NCI-H748 treated with DMSO at 0.1 percent for 48 hours (cell line): ENCODE measurements around the gene LDAF1.
"Not testable (repeated sequence)": the region's sequence is repeated elsewhere in the genome, so short reads cannot be mapped to it uniquely, and the experiment has no call there.

Experiments
- DNase-seq: peaks from one replicate; lab custom pipeline; 2025; lab: John Stamatoyannopoulos, UW

Gene LDAF1

GRCh38 chr16:21162661-21163151 is 4.2 kb downstream of the LDAF1 start:
- DNase-seq = no peak

DNA sequence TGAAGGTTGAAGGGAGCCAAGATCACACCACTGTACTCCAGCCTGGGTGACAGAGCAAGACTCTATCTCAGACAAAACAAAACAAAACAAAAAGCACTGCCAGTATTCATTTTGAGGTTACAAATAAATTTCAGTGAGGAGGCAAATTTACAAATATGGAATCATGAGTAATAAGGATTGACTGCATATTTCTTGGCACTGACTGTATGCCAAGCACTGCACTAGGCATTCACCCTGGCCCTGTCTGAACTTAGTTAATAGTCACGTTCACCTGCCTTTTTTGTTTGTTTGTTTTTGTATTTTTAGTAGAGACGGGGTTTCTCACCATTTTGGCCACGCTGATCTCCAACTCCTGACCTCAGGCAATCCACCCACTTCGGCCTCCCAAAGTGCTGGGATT is 5.1 kb downstream of the LDAF1 start:
- no peak for DNase-seq

- DNase-seq = no peak
Measured at GRCh38 chr16:21164521-21165168, 6.2 kb downstream of the LDAF1 start.

- no peak for DNase-seq
Measured at GRCh38 chr16:21166561-21166961, 8.1 kb downstream of the LDAF1 start.

DNA sequence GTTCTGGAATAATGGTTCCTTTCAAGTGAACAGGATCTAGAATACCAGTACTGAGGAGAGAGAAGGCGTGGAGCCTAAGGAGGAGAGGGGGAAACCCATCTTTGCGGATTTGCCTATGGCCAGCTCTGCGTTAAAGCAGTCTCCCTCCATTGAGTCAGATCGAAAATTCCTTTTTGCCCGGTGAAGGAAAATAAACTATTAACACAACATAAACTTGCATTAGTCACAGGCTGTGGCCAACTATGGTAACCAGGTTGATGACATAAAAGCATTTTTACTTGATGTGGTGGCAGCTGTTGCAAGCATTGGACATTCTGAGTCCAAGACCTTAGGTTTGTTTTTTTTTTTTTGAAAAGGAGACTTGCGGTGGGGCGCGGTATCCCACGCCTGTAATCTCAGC is 8.9 kb downstream of the LDAF1 start:
- DNase-seq = no peak

DNA sequence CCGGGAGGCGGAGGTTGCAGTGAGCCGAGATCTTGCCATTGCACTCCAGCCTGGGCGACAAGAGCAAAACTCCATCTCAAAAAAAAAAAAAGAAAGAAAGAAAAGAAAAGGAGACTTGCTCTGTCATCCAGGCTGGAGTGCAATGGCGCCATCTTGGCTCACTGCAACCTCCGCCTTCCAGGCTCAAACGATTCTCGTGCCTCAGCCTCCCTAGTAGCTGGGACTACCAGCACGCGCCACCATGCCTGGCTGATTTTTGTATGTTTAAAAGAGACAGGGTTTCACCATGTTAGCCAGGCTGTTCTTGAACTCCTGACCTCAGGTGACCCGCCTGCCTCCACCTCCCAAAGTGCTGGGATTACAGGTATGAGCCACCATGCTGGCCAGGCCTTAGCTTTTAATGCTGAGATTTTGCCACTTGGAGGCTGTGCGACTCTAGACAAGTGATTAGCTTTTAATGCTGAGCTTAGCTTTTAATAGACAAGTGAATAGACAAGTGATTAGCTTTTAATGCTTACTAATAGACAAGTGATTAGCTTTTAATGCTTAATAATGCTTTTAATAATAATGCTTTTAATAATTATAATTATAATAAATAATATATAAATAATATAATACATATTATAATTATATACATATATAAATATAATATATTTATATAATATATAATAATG is 9.6 kb downstream of the LDAF1 start:
- no peak for DNase-seq

GRCh38 chr16:21169249-21169981 is 10.9 kb downstream of the LDAF1 start:
- DNase-seq = no peak

DNA sequence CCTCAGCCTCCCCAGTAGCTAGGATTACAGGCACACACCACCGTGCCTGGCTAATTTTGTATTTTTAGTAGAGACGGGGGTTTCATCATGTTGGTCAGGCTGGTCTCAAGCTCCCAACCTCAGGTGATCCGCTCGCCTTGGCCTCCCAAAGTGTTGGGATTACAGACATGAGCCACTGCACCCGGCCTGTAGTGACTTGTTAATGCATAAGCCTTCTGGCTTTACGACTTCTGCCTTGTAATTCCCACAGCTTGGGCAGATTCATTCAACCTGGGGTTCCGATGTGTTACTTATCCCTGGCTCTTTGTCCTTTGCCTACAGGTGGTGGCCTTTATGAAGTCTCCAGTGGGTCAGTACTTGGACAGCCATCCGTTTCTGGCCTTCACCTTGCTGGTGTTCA is 11.6 kb downstream of the LDAF1 start:
- DNase-seq = not testable (repeated sequence)

- DNase-seq = no peak
Measured at GRCh38 chr16:21172650-21173049, 14.2 kb downstream of the LDAF1 start.

GRCh38 chr16:21175397-21175796 is 16.9 kb downstream of the LDAF1 start:
- no peak for DNase-seq

DNA sequence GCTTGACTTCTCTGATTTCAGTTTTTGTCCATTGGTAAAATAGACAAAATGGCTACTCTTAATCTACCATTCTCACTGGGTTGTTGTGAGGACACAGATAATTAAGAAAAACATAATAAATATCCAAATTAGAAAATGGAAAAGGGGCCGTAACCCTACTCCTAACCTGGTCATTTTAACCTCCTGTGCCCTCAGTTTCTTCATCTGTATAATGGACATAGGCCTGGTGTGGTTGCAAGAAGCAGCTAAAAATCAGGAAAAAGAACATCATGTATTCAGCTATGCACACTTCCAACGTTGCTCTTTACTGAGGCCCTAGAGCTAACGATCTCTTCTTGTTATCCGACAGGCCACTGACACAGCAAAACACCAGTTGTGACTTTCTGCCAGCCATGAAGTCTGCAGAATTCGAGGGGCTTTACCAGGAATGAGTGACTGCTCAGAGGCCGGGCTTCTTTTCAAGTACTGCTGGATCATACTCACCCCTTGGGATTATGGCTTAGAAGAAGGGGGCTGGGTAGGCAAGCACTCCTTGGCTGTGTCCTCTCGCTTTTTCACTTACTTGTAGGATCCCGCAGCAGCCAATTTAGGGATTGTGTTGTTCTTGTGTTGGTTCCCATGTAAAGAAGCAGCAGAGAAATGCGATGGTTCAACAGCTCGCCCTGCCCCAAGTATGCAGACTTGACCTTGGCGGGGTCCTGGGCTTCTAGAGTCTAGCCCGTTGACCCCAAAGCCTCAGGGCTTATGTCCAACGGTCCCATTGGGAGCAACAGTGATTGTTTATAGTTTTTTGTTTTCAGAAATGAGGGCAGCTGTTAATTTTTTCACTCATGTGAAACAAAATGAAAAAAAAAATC is 20.9 kb downstream of the LDAF1 start:
- DNase-seq = no peak

- no peak for DNase-seq
Measured at GRCh38 chr16:21179983-21180365, 21.5 kb downstream of the LDAF1 start.

DNA sequence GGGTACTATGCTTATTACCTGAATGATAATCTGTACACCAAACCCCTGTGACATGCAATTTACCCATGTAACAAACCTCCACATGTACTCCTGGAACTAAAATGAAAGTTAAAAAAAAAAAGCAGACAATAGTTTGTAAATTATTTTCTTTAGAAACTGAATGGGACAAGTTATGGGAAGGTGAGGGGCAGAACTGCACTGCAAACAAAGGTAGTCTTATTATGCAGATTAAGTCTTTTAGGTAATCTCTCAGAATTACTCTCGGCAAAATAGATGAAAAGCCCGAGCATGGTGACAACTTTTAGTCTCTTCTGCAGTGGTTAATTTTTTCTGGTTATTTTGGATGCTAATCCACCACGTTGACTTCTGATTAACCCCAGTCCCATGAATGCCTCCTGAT is 25.5 kb downstream of the LDAF1 start:
- no peak for DNase-seq

GRCh38 chr16:21184834-21185233 is 26.4 kb downstream of the LDAF1 start:
- DNase-seq = no peak

DNA sequence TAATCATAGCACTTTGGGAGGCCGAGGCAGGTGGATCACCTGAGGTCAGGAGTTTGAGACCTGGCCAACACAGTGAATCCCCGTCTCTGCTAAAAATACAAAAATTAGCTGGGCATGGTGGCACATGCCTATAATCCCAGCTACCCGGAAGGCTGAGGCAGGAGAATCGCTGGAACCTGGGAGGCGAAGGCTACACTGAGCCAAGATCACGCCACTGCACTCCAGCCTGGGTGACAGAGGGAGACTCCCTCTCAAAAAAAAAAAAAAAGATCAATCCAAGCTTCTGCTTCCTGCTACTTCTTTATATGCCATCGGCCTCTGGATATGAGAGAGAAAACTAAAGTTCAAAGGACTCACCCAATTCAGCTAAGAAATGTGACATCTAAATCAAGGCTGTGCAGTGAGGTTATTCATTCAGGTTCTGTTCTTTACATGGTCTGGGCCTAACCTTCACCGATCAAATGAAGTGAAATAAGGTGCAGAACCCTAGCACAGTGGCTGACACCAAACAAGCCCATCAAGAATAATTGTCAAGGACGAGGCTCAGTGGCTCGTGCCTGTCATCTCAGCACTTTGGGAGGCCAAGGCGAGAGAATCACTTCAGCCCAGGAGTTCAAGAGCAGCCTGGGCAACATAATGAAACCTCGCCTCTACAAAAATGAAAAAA is 27.3 kb downstream of the LDAF1 start:
- no peak for DNase-seq

- DNase-seq = no peak
Measured at GRCh38 chr16:21186326-21186691, 27.8 kb downstream of the LDAF1 start.

GRCh38 chr16:21189311-21189710 is 30.8 kb downstream of the LDAF1 start:
- DNase-seq = no peak

- no peak for DNase-seq
Measured at GRCh38 chr16:21190013-21190412, 31.5 kb downstream of the LDAF1 start.

- no peak for DNase-seq
Measured at GRCh38 chr16:21190599-21190998, 32.1 kb downstream of the LDAF1 start.

- no peak for DNase-seq
Measured at GRCh38 chr16:21192991-21193390, 34.5 kb downstream of the LDAF1 start.

DNA sequence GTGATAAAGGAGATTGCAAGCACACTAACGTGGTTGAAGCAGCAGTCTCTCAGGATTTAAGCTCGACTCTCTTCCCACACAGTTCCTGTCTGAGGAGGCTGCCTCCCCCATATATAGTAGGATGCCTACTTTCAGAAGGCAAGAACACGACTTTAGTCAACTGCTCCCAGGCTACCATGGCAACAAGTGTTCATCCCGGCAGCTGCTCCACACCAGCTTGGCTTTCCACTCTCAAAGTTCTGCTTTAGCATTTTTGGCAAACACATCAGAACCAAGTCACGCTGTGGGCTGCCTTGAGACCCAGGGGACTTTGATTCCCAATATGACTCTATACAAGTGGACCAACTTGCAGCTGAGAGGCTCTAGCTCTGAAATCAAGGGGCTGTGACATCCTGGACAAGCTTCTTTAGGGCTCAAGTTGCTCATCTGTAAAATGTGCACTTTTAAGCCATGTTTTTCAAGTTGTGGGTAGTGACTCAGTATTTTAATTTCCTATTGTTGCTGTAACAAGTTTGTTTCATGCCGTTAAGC is 36.4 kb downstream of the LDAF1 start:
- no peak for DNase-seq
